ENCODE measurements around the gene CLNS1A. TPM values are rescaled to one million over a fixed set of nuclear protein-coding genes. Genes with fewer than 3 reads are reported as not detected.

Gene CLNS1A
- total RNA-seq, 2 experiments from 2014 or later: 102 to 104 TPM

GRCh38 chr11:77568916-77569675, 68.5 kb downstream of the CLNS1A start:
- CTCF ChIA-PET: interaction anchor here (1.0 kb wide), 1 partner anchor 23 kb away, joined by 3 read pairs; no protein-coding TSS in a partner anchor
- POLR2A ChIA-PET: no interaction called here
- Mint-ChIP-seq H3K9me3 (no peaks in the 10 kb centered on the region), H3K27me3 (peaks cover 14% of the 10 kb centered on the region), H3K4me3 (no peak overlapping the region), H3K27ac (no peak overlapping the region), H3K36me3 (ENCODE audit: low read depth) (no peaks in the 10 kb centered on the region), H3K4me1 (peaks cover 3% of the 10 kb centered on the region)
- DNase-seq: no peak

- DNase-seq: no peak
- Mint-ChIP-seq H3K9me3 (no peaks in the 10 kb centered on the region), H3K4me1 (peaks cover 3% of the 10 kb centered on the region), H3K4me3 (no peak overlapping the region), H3K36me3 (ENCODE audit: low read depth) (no peaks in the 10 kb centered on the region), H3K27me3 (peaks cover 15% of the 10 kb centered on the region), H3K27ac (no peak overlapping the region)
- POLR2A ChIA-PET: no interaction called here
- CTCF ChIA-PET: interaction anchor here (1.0 kb wide), 1 partner anchor 23 kb away, joined by 3 read pairs; no protein-coding TSS in a partner anchor
Observed at GRCh38 chr11:77568306-77568705, 69.3 kb downstream of the CLNS1A start.

Other genes starting within 250 kb of the CLNS1A start
- 10 to 100 TPM; 56.0 to 59.0 TPM for gene PAK1, start 163.7 kb downstream of the CLNS1A start, total RNA-seq
- gene AQP11, start 47.8 kb downstream of the CLNS1A start, total RNA-seq: under 1 TPM in 1 of 2 experiments, not detected in 1; 0.20 TPM
- gene RSF1, start 182.9 kb upstream of the CLNS1A start, total RNA-seq: 10 to 100 TPM; 57.8 to 62.5 TPM
- gene AAMDC, start 183.3 kb upstream of the CLNS1A start, total RNA-seq: 10 to 100 TPM in 1 of 2 experiments, 1 to 10 TPM in 1; 9.8 to 18.8 TPM

Data from activated CD4-positive, alpha-beta T cell treated with anti-CD3 and anti-CD28 coated beads, Interleukin-2, amount 10 ng/mL, durations not matched to agents 7 days and 5 days (primary cell).